ENCODE data around the gene VTI1A. TPM values are rescaled to one million over a fixed set of nuclear protein-coding genes. Genes with fewer than 3 reads are reported as not detected.
"Not testable (repeated sequence)": the region's sequence is repeated elsewhere in the genome, so short reads cannot be mapped to it uniquely, and the experiment has no call there.

The VTI1A gene
- total RNA-seq, 1 donor from 2014 or later, result 35.2 TPM

DNA sequence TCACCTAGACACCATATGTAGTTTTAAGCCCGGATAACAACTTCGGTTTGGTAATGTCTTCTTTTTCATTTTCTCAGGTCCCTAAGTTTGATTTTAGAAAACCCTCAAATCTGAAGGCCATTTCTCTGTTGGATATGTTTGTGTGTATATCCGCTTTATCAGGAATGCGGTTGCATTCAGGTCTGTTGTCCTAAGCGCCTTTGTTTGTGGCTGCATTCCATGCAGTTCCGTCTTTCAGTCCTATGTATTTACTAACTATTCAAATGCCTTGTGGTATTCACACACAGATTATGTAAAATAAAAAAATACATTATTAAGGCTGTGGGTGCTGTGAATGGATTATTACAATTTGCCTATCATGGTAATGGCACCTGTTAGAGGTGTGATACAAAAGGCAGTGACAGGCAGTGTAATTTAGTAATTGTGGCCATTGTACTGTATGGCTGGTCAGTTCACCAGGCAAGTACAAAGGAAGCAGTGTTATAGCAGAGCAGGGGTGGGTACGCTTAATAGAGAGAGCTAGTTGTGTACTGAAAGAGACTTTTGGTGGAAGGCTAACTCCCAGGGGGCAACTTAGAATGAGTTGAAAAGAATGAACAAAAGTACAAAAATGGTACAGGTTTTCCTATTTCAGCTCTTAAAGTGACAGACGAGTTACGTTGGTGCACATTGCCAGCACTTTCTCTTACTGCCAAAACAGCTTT is 136.4 kb downstream of the VTI1A start:
- intact Hi-C loops (cut with micrococcal nuclease), result no loop called here
- H3K36me3 Mint-ChIP-seq (ENCODE audit: low read depth), result peaks cover 1% of the 10 kb centered on the region
- H3K4me1 Mint-ChIP-seq, result peaks cover 2% of the 10 kb centered on the region
- H3K27me3 Mint-ChIP-seq, result no peaks in the 10 kb centered on the region
- no peak for DNase-seq
- H3K27ac Mint-ChIP-seq, result no peak overlapping the region
- no peaks in the 10 kb centered on the region for H3K9me3 Mint-ChIP-seq
- H3K4me3 Mint-ChIP-seq, result no peak overlapping the region

DNA sequence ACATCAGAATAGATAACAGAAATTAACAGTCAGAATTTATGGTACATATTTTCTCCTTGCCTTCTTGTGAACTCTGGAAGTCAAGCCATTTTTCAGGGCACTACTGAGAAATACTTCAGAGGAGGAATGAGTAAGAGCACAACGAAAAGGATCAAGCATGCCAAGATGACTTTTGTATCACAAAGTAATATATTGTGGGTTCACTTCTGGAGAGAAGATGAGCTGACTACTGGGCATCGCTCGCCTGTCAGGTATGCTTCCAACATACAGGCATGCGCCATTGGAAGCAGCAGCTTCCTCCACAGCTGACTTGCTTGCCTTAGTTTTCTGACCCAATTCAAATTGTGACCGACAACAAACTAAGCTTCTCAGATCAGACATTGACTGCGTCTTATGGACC is 137.3 kb downstream of the VTI1A start:
- Mint-ChIP-seq H3K4me3 (no peak overlapping the region), H3K9me3 (no peaks in the 10 kb centered on the region), H3K27me3 (no peaks in the 10 kb centered on the region), H3K36me3 (ENCODE audit: low read depth) (peaks cover 1% of the 10 kb centered on the region), H3K4me1 (peaks cover 2% of the 10 kb centered on the region), H3K27ac (no peak overlapping the region)
- intact Hi-C loops (cut with micrococcal nuclease), result no loop called here
- no peak for DNase-seq

DNA sequence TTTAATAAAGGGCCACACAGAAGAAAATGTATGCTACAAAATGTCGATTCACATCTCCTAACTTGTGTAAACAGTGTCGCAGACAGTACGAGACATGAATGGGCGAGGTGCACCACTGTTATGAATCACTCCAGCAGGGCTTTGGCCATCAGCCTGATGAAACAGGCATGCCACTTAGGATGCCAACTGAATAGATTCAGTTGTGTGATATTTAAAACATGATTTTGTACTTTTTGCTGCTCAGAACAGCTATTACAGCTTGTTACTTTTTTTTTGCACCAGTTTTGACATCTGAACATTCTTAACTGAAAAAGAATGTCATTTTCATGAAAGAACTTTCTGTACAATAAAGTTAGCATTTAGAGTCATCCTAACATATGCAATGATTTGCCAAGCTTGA is 138.1 kb downstream of the VTI1A start:
- Mint-ChIP-seq H3K27ac (no peak overlapping the region), H3K4me1 (peaks cover 2% of the 10 kb centered on the region), H3K4me3 (no peak overlapping the region), H3K9me3 (no peaks in the 10 kb centered on the region), H3K36me3 (ENCODE audit: low read depth) (no peaks in the 10 kb centered on the region), H3K27me3 (no peaks in the 10 kb centered on the region)
- intact Hi-C loops (cut with micrococcal nuclease), result no loop called here
- no peak for DNase-seq

DNA sequence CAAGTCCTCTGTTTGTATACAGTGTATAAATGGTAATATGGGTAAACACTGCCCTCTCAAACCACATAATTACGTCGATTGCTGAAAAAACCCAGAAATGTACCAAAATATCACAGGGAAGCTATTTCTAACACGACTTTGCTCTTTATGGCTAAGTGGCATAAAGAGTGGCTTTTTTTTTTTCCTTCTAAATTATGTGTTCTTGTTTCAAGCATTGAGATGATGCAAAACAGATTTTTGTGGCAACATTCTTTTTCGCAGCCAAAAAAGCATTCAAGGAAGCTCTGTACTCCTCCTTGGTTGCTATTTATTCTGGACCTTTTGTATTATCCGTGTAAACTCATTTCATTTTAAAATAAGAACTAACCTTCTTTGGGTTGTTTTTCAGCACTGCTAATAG is 138.9 kb downstream of the VTI1A start:
- Mint-ChIP-seq H3K4me3 (no peak overlapping the region), H3K4me1 (peaks cover 2% of the 10 kb centered on the region), H3K27me3 (no peaks in the 10 kb centered on the region), H3K27ac (no peak overlapping the region), H3K9me3 (no peaks in the 10 kb centered on the region), H3K36me3 (ENCODE audit: low read depth) (no peaks in the 10 kb centered on the region)
- no peak for DNase-seq
- intact Hi-C loops (cut with micrococcal nuclease), result no loop called here

DNA sequence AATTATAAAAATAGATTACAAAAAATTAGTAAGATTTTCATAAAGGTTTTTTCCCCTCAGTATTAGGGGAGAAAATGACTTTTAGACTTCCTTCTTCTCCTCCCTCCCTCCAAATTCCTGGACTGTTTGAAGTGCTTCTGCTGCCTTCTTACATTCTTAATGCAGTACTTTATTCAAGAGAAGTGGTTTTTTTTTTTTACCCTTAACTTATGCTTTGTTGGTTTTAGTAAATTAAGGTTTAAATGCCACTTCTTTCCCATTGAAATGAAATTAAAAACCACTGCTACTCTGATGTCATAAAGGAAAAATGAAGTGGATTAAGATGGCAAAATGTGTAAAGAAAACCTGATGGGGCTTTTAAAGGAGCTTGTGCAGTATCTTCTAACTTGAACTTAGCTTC is 140.7 kb downstream of the VTI1A start:
- H3K9me3 Mint-ChIP-seq, result no peaks in the 10 kb centered on the region
- no peaks in the 10 kb centered on the region for H3K27me3 Mint-ChIP-seq
- H3K27ac Mint-ChIP-seq, result no peak overlapping the region
- H3K4me1 Mint-ChIP-seq, result peaks cover 2% of the 10 kb centered on the region
- no peaks in the 10 kb centered on the region for H3K36me3 Mint-ChIP-seq (ENCODE audit: low read depth)
- DNase-seq, result no peak
- no peak overlapping the region for H3K4me3 Mint-ChIP-seq
- intact Hi-C loops (cut with micrococcal nuclease), result no loop called here

DNA sequence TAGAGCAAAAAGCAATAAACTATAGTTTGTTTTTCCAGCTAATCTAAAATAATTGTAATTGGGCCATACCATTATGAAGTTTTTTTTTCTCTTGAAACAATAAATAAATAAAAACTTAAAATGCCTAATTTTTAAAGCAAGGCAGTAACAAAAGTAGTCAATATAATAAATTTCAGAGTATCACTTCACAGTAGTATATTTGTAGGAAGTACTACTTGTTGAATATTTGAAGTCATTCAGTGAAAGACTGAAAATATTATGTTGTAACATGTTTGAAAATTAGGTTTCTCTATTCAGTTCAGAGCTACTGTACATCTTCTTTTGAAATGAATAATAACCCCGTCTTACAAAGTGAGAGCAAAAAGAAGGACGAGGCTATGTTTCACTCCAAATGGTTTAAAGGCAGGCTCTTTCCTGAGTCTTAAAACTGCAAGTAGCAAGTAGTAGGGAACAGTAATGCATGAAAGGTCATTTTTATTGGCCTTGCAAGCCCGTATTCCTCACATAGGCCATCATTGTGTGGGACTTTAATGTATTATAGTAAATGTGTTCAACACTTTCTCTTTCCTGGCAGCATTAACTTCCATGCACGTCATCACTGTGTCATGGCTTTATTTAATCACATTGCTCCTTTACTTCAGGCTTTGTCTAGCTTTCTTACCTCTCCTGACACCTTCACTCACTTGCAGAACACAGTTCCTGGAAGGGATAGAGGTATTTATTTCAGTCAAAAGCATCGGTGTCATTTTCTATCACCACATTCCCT is 141.4 kb downstream of the VTI1A start:
- no peak overlapping the region for H3K4me3 Mint-ChIP-seq

DNA sequence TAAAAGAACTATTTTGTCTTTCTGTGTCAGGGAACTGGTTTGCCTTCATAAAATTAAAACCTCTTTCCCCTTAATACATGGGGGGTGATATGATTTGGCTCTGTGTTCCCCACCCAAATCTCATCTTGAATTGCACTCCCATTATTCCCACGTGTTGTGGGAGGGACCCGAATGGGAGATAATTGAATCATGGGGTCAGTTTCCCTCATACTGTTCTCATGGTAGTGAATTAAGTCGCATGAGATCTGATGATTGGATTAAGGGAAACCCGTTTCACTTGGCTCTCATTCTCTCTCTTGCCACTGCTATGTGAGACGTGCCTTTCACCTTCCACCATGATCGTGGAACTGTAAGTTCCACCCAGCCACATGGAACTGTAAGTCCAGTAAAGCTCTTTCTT is 142.1 kb downstream of the VTI1A start:
- H3K27me3 Mint-ChIP-seq, result no peaks in the 10 kb centered on the region
- H3K4me3 Mint-ChIP-seq, result no peak overlapping the region
- peaks cover 2% of the 10 kb centered on the region for H3K4me1 Mint-ChIP-seq
- DNase-seq, result no peak
- no peaks in the 10 kb centered on the region for H3K9me3 Mint-ChIP-seq
- intact Hi-C loops (cut with micrococcal nuclease), result no loop called here
- H3K27ac Mint-ChIP-seq, result no peak overlapping the region
- peaks cover under 1% of the 10 kb centered on the region for H3K36me3 Mint-ChIP-seq (ENCODE audit: low read depth)

More for the DNA sequence above, 141.4 kb downstream of the VTI1A start:
- intact Hi-C loops (cut with micrococcal nuclease), result no loop called here
- Mint-ChIP-seq H3K27me3 (no peaks in the 10 kb centered on the region), H3K36me3 (ENCODE audit: low read depth) (no peaks in the 10 kb centered on the region), H3K27ac (no peak overlapping the region), H3K9me3 (no peaks in the 10 kb centered on the region), H3K4me1 (peaks cover 2% of the 10 kb centered on the region)
- DNase-seq, result no peak

DNA sequence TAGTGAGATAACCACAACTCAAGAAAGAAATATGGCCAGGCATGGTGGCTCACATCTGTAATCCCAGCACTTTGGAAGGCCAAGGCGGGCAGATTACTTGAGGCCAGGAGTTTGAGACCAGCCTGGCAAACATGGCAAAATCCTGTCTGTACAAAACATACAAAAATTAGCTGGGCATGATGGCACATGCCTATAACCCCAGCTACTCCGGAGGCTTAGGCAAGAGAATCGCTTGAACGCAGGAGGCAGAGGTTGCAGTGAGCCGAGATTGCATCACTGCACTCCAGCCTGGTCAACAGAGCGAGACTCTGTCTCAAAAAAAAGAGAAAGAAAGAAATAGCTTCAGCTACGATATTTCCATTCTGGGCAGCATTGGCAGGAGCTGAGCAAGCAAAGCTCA is 143.8 kb downstream of the VTI1A start:
- H3K27me3 Mint-ChIP-seq; H3K36me3 Mint-ChIP-seq (ENCODE audit: low read depth); H3K9me3 Mint-ChIP-seq; DNase-seq; H3K4me3 Mint-ChIP-seq; H3K27ac Mint-ChIP-seq; intact Hi-C loops (cut with micrococcal nuclease); H3K4me1 Mint-ChIP-seq: not testable (repeated sequence)

DNA sequence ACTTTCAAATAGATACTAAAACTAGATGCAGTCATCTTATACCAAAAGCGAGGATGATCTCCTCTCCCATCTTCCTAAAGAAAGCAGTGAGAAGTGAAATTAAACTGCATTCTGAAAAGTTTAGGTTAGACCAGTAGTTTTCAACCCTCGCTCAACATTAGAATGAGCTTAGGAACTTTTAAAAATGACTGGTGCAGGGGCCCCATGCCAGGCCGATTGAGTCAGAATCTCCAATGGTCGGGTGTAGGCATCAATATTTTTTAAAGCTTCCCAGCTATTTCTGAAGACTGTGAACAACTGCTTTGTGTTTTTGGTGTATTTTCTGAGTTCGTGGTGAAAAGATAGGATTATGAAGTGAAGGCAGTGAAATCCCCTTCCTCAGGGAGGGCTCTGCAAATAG is 146.0 kb downstream of the VTI1A start:
- Mint-ChIP-seq H3K4me3 (no peak overlapping the region), H3K36me3 (ENCODE audit: low read depth) (peaks cover 2% of the 10 kb centered on the region), H3K9me3 (no peaks in the 10 kb centered on the region), H3K4me1 (no peaks in the 10 kb centered on the region), H3K27ac (no peak overlapping the region), H3K27me3 (no peaks in the 10 kb centered on the region)
- intact Hi-C loops (cut with micrococcal nuclease), result no loop called here
- DNase-seq, result no peak

DNA sequence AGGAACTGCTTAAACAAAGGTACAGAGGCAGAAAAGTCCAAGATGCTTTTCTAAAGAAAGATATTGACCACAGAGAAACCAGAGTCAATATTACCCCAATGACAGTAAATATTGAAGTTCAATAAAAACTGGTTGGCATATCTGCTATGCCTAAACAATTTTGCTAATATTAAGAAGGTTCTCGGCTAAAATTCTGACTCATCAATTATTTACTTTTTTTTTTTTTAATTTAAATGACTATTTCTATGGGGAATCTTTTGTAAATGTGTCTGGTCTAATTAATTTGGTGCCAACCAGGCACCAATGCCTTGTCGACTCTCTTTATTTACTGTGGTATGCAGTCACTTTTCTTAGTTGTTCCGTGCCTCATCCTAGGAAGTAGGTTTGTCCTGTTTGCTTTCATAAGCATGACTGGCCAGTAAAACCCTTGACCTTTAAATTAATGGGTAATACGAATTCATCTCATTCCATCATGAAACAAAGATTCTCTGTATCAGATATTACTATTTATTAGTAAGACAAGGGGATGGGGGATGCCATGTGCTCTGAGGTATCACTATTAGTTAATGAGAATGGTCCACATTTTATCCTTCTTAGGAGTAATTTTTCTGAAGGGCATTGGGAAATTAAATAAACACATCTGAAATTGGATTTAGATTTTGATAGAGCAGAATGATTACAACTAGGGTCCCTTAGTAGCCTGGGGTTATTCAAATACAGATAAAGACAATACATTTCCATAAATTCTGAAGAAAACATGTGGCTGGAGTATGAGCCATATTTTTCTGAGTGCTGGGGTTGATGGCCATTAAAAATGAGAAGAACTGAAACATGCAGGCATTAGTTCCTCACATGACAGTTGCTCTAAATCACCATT is 154.4 kb downstream of the VTI1A start:
- Mint-ChIP-seq H3K27ac (no peak overlapping the region), H3K36me3 (ENCODE audit: low read depth) (no peaks in the 10 kb centered on the region), H3K4me3 (no peak overlapping the region), H3K9me3 (no peaks in the 10 kb centered on the region), H3K27me3 (no peaks in the 10 kb centered on the region), H3K4me1 (no peaks in the 10 kb centered on the region)
- intact Hi-C loops (cut with micrococcal nuclease), result no loop called here
- no peak for DNase-seq

DNA sequence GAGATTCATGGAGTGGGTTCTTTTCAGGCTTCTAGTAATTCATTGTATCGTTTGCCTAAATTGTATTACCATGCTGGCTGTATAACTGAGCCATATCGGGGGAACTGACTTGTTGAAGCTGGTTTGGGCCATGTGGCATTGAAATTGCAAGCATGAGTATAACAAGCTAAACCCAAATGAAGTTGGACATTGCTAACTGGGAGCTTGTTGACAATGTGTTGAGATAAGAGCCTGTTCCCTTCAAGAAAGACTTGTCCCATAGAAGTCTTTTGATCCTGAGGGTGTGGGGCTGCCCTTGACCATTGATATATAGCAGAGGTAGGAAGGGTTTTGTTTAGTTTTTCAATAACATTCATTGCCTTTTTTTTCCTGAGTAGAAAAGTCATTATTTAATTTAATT is 156.0 kb downstream of the VTI1A start:
- no peak for DNase-seq
- H3K27ac Mint-ChIP-seq, result no peak overlapping the region
- intact Hi-C loops (cut with micrococcal nuclease), result no loop called here
- H3K9me3 Mint-ChIP-seq, result no peaks in the 10 kb centered on the region
- no peak overlapping the region for H3K4me3 Mint-ChIP-seq
- no peaks in the 10 kb centered on the region for H3K4me1 Mint-ChIP-seq
- no peaks in the 10 kb centered on the region for H3K36me3 Mint-ChIP-seq (ENCODE audit: low read depth)
- H3K27me3 Mint-ChIP-seq, result no peaks in the 10 kb centered on the region

DNA sequence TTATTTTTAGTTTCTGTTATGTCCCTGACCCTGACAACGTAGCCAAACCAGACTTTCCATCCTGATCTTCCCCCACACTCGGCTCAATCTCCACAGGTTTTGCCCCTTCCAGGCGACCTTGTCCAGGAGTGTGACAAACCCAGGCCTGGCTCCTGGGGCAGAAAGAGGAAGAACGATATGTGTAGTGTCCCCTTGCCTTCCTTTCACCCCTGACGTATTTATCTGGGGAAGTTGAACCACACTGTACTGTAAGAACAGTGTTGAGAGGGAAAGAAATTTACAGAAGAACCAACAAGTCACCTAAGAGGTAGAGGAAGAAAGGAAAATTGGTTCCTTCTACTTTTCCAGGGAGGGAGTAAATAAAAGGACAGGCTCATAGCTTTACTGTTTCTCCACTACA is 158.0 kb downstream of the VTI1A start:
- Mint-ChIP-seq H3K9me3 (no peaks in the 10 kb centered on the region), H3K27me3 (no peaks in the 10 kb centered on the region), H3K36me3 (ENCODE audit: low read depth) (no peaks in the 10 kb centered on the region), H3K4me1 (no peaks in the 10 kb centered on the region), H3K4me3 (no peak overlapping the region), H3K27ac (no peak overlapping the region)
- no peak for DNase-seq
- intact Hi-C loops (cut with micrococcal nuclease), result no loop called here

DNA sequence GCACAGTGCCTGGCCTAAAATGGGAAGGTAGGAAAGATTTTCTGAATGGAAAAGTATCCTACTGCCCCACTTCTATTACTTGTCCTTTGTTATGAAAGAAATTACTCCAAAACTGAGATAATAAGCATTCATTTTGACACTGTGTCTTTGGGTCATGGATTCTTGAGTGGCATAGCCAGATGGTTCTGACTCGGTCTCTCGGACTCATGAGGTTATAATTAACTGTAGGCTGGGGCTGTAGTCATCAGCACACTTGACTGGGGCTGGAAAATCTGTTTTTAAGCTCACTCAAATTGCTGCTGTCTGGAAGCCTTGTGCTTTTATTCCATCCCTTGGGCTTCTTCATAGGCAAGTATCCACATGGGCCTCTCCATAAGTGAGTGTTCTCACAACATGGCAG is 160.5 kb downstream of the VTI1A start:
- Mint-ChIP-seq H3K4me1 (no peaks in the 10 kb centered on the region), H3K27me3 (no peaks in the 10 kb centered on the region), H3K36me3 (ENCODE audit: low read depth) (no peaks in the 10 kb centered on the region), H3K4me3 (no peak overlapping the region), H3K9me3 (no peaks in the 10 kb centered on the region), H3K27ac (no peak overlapping the region)
- no peak for DNase-seq
- intact Hi-C loops (cut with micrococcal nuclease), result no loop called here

DNA sequence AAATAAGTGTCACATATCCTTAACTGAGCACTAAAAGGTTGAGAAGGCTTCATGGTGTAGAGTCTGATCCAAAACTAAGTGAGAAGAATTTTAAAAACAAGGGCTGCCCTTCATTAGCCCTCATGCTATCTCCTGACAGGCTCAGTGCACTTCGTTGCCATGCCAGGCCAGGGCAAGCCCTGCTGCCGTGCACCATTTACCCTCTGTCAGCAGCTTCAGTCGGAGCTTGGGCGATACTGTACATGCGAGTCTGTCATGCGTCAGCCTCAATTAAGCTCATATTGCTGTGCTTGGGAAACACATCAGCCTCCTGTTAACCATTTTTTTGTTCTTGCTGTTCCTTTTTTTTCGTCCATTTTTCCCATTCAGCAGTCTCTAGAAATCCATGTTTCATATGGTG is 166.6 kb downstream of the VTI1A start:
- Mint-ChIP-seq H3K27me3 (no peaks in the 10 kb centered on the region), H3K4me1 (no peaks in the 10 kb centered on the region), H3K36me3 (ENCODE audit: low read depth) (no peaks in the 10 kb centered on the region), H3K9me3 (peaks cover 4% of the 10 kb centered on the region), H3K27ac (no peak overlapping the region), H3K4me3 (no peak overlapping the region)
- intact Hi-C loops (cut with micrococcal nuclease), result no loop called here
- no peak for DNase-seq
